CD14-positive monocyte (primary cell): Measurements from ENCODE around the gene CA14. TPM values are rescaled to one million over a fixed set of nuclear protein-coding genes. Genes with fewer than 3 reads are reported as not detected.

Experiments used
- DNase-seq, 3 donors: peaks; one replicate each; pipeline ENCODE4 v3.0.0-alpha.2; 2011 to 2022
- H2AFZ ChIP-seq: 2 replicates; pipeline ENCODE4 v1.6.0; 2012; ENCODE audit warnings: mild to moderate bottlenecking, low read depth, low read length, inconsistent platforms; ENCODE audit not compliant: insufficient read depth, poor library complexity, severe bottlenecking
- H3K27ac ChIP-seq, 2 donors: 1 replicate in 1 of 2; 2 replicates in 1 of 2; pipeline ENCODE4 v1.5.1; 2012 to 2013; ENCODE audit warnings: low read length in 2 of 2, control low read depth in 1 of 2, inconsistent platforms in 1 of 2, low read depth in 1 of 2, mild to moderate bottlenecking in 1 of 2
- H3K27me3 ChIP-seq, 2 donors: one replicate each; pipeline versions ENCODE4 v1.6.0 to v1.6.1; 2011 to 2013; ENCODE audit warnings: low read length in 2 of 2; ENCODE audit not compliant: control insufficient read depth in 2 of 2, insufficient read depth in 2 of 2
- H3K36me3 ChIP-seq, 2 donors: replicated peaks in 1 of 2; 1 replicate in 1 of 2; 2 replicates in 1 of 2; pipeline versions ENCODE4 v1.5.1 to v1.6.1; 2012 to 2013; ENCODE audit warnings: low read length in 2 of 2, control low read depth in 1 of 2, inconsistent platforms in 1 of 2, mild to moderate bottlenecking in 1 of 2; ENCODE audit not compliant: insufficient read depth in 2 of 2, control insufficient read depth in 1 of 2
- H3K4me1 ChIP-seq, 2 donors: 1 replicate in 1 of 2; 2 replicates in 1 of 2; pipeline versions ENCODE4 v1.5.1 to v1.6.1; 2012 to 2013; ENCODE audit warnings: low read length in 2 of 2, control low read depth in 1 of 2, inconsistent platforms in 1 of 2, mild to moderate bottlenecking in 1 of 2, moderate library complexity in 1 of 2; ENCODE audit not compliant: insufficient read depth in 2 of 2, control insufficient read depth in 1 of 2
- H3K4me2 ChIP-seq: replicated peaks from 2 replicates; pipeline ENCODE3; 2012; ENCODE audit warnings: low read length, moderate library complexity, mild to moderate bottlenecking; ENCODE audit not compliant: poor library complexity, severe bottlenecking; ENCODE audit errors: extremely low read depth
- H3K4me3 ChIP-seq, 3 experiments: fragments of 200-600 bp in 1 of 3; sonication (generic) in 1 of 3; replicated peaks in 1 of 3; 1 replicate in 2 of 3; 2 replicates in 1 of 3; pipeline ENCODE4 v1.5.1; 2011 to 2013; ENCODE audit warnings: low read length in 3 of 3, mild to moderate bottlenecking in 3 of 3, control low read depth in 2 of 3, low read depth in 2 of 3, inconsistent platforms in 1 of 3, moderate library complexity in 1 of 3
- H3K79me2 ChIP-seq: 2 replicates; pipeline ENCODE4 v1.6.0; 2012; ENCODE audit warnings: mild to moderate bottlenecking, control low read depth, inconsistent platforms, low read length, moderate library complexity; ENCODE audit not compliant: insufficient read depth
- H3K9ac ChIP-seq: 2 replicates; pipeline ENCODE4 v1.6.0; 2017; ENCODE audit warnings: low read length, mild to moderate bottlenecking; ENCODE audit not compliant: insufficient read depth, poor library complexity, severe bottlenecking
- H3K9me3 ChIP-seq, 2 donors: replicated peaks in 1 of 2; 1 replicate in 1 of 2; 2 replicates in 1 of 2; pipeline versions ENCODE4 v1.5.1 to v1.6.1; 2012 to 2013; ENCODE audit warnings: low read length in 2 of 2, control low read depth in 1 of 2; ENCODE audit not compliant: control insufficient read depth in 1 of 2, insufficient read depth in 1 of 2
- H4K20me1 ChIP-seq: 2 replicates; pipeline ENCODE4 v1.6.0; 2012; ENCODE audit warnings: mild to moderate bottlenecking, low read length, control low read depth, moderate library complexity; ENCODE audit not compliant: insufficient read depth
- H3K27ac Mint-ChIP-seq, 7 donors: one replicate each; pipeline ENCODE4 v1.8.0; 2020; ENCODE audit warnings: mild to moderate bottlenecking in 7 of 7, mixed read lengths in 7 of 7, moderate library complexity in 6 of 7, inconsistent platforms in 2 of 7
- H3K27me3 Mint-ChIP-seq, 3 donors: one replicate each; pipeline ENCODE4 v1.8.0; 2021 to 2022; ENCODE audit warnings: low read depth in 3 of 3, mild to moderate bottlenecking in 3 of 3, mixed read lengths in 3 of 3, moderate library complexity in 3 of 3, inconsistent platforms in 1 of 3
- H3K36me3 Mint-ChIP-seq, 2 donors: one replicate each; pipeline ENCODE4 v1.8.0; 2020; ENCODE audit warnings: mixed read lengths in 2 of 2, inconsistent platforms in 1 of 2, mild to moderate bottlenecking in 1 of 2
- H3K4me1 Mint-ChIP-seq: one replicate; pipeline ENCODE4 v1.8.0; 2020; ENCODE audit warnings: mild to moderate bottlenecking, mixed read lengths
- H3K4me3 Mint-ChIP-seq, 2 donors: one replicate each; pipeline ENCODE4 v1.8.0; 2020; ENCODE audit warnings: mild to moderate bottlenecking in 2 of 2, mixed read lengths in 2 of 2, moderate library complexity in 1 of 2
- H3K9me3 Mint-ChIP-seq, 7 donors: one replicate each; pipeline ENCODE4 v1.8.0; 2020 to 2022; ENCODE audit warnings: mixed read lengths in 7 of 7, mild to moderate bottlenecking in 6 of 7, moderate library complexity in 6 of 7, inconsistent platforms in 2 of 7
- WGBS: methylation state at CpG from one replicate; pipeline ENCODE4 v1.1.5; 2013; ENCODE audit warnings: missing lambda C conversion rate; ENCODE audit not compliant: insufficient coverage; 5-methylcytosine and 5-hydroxymethylcytosine counted together
- intact Hi-C, 2 donors: fragments of 100-400 bp; cut with micrococcal nuclease; formaldehyde crosslinking; loops; one replicate each; pipeline versions ENCODE4 v1.15.0 to v1.15.1; 2023
- polyA plus RNA-seq, 3 donors: library from polyadenylated mRNA; depleted of rRNA in 1 of 3; unstranded in 2 of 3; stranded (reverse) in 1 of 3; fragments of 300-500 nt in 2 of 3; fragments of >200 nt in 1 of 3; fragmentation: Illumina TruSeq in 2 of 3; gene quantifications; 1 replicate in 2 of 3; 2 replicates in 1 of 3; pipeline ENCODE4 v1.2.3, GENCODE V29; 2012 to 2021
- small RNA-seq: library from RNA; depleted of rRNA; stranded (forward); fragments of <200 nt; gene quantifications from one replicate; pipeline ENCODE3, GENCODE V24; 2012; ENCODE audit warnings: low read depth; ENCODE audit not compliant: insufficient read length
- TF ChIP-seq, protein P1 (sequence below): fragments of 200-600 bp; IDR thresholded peaks from one replicate; pipeline ENCODE4 v1.8.0; 2022; ENCODE audit warnings: antibody characterized with exemption, mild to moderate bottlenecking

The CA14 gene
- polyA plus RNA-seq, 3 donors, result not detected

DNA sequence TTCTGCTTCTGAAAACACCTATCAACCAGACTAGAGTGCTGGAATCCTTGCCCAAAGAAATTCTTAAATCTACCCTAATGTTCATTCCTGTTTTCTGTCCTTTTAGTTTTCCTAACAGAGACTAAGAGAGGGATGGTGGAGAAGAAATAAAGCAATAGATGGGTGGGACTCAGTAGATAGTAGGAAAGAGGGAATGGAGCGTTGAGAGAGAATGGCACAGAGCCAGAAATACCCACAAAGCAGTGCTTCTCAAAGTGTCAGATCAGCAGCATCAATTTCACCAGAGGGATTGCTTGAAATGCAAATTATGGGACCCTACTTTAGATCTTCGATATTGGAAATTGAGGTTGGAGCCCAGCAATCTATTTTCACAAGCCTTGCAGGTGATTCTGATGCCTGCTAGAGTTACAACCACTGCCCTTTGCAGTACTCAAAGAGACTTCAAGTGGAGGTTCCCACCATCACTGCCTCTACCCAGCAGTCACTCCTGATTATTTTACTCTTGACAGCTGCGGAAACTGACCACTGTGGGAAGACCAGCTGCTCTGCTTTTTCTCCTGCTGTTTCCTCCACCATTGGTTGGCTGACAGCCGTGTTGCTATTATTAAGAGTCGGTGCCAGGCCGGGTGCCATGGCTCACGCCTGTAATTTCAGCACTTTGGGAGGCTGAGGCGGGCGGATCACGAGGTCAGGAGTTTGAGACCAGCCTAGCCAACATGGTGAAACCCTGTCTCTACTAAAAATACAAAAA is 52.4 kb downstream of the CA14 start:
- TF ChIP-seq, protein P1, sequence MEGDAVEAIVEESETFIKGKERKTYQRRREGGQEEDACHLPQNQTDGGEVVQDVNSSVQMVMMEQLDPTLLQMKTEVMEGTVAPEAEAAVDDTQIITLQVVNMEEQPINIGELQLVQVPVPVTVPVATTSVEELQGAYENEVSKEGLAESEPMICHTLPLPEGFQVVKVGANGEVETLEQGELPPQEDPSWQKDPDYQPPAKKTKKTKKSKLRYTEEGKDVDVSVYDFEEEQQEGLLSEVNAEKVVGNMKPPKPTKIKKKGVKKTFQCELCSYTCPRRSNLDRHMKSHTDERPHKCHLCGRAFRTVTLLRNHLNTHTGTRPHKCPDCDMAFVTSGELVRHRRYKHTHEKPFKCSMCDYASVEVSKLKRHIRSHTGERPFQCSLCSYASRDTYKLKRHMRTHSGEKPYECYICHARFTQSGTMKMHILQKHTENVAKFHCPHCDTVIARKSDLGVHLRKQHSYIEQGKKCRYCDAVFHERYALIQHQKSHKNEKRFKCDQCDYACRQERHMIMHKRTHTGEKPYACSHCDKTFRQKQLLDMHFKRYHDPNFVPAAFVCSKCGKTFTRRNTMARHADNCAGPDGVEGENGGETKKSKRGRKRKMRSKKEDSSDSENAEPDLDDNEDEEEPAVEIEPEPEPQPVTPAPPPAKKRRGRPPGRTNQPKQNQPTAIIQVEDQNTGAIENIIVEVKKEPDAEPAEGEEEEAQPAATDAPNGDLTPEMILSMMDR, result no peak
- Histone ChIP-seq H3K4me3 (no peak overlapping the region), H3K4me1 (no peaks in the 10 kb centered on the region), H3K36me3 (peaks cover 11 to 16% of the 10 kb centered on the region in 2 donors), H3K9me3 (no peaks in the 10 kb centered on the region), H2AFZ (no peak overlapping the region), H3K27me3 (no peaks in the 10 kb centered on the region), H3K9ac (no peak overlapping the region), H4K20me1 (no peaks in the 10 kb centered on the region), H3K27ac (no peak overlapping the region), H3K4me2 (no peak overlapping the region), H3K79me2 (no peaks in the 10 kb centered on the region)
- H3K4me1 Mint-ChIP-seq, result no peaks in the 10 kb centered on the region
- peaks cover 0 to 2% (median 0%) of the 10 kb centered on the region in 3 donors for H3K27me3 Mint-ChIP-seq
- no peak overlapping the region for H3K4me3 Mint-ChIP-seq
- no peak for DNase-seq
- peaks cover 18 to 41% of the 10 kb centered on the region in 2 donors for H3K36me3 Mint-ChIP-seq
- H3K27ac Mint-ChIP-seq, result no peak overlapping the region
- H3K9me3 Mint-ChIP-seq, result no peaks in the 10 kb centered on the region
- 71% methylated on average over 4 of the region's 10 CpGs for WGBS
- intact Hi-C loops, result loop anchor here in 1 of 2 donors (10.0 kb wide), 1 partner anchor 55 kb away; the partner anchor contains the start of gene CA14

DNA sequence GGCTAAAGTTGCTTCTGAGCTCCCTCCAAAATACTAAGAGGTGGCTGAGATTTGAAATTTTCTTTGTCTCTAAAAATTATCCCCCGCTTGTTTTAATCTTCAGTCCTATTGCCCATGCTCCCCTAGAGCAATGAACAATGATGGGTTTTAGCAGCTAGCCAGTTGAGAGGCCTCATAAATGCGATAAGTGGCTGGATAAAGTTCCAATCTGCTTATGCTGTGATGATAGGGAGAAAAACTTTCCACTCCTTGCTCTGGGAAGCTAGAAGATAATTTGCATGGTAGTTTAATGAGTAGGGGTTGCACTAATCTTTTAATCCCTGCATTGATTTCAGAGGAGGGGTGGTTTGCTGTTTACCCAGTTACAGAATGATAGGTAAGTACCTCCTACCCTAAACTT is 54.2 kb downstream of the CA14 start:
- H3K36me3 Mint-ChIP-seq, result peaks cover 14 to 27% of the 10 kb centered on the region in 2 donors
- H3K27ac Mint-ChIP-seq, result no peak overlapping the region
- Histone ChIP-seq H3K27ac (no peak overlapping the region), H3K36me3 (peaks cover 11 to 16% of the 10 kb centered on the region in 2 donors), H3K4me1 (peaks cover 8 to 9% of the 10 kb centered on the region in 2 donors), H3K9ac (no peak overlapping the region), H3K9me3 (no peaks in the 10 kb centered on the region), H3K79me2 (no peaks in the 10 kb centered on the region), H4K20me1 (no peaks in the 10 kb centered on the region), H2AFZ (no peak overlapping the region), H3K4me2 (no peak overlapping the region), H3K27me3 (no peaks in the 10 kb centered on the region), H3K4me3 (no peak overlapping the region)
- no peak overlapping the region for H3K4me3 Mint-ChIP-seq
- TF ChIP-seq, protein P1, result no peak
- H3K9me3 Mint-ChIP-seq, result no peaks in the 10 kb centered on the region
- H3K27me3 Mint-ChIP-seq, result peaks cover 0 to 2% (median 0%) of the 10 kb centered on the region in 3 donors
- peaks cover 7% of the 10 kb centered on the region for H3K4me1 Mint-ChIP-seq
- 100% methylated on average over 1 of the region's 2 CpGs for WGBS
- intact Hi-C loops, result no loop called here
- no peak for DNase-seq

Small RNAs within 50 kb of the gene (small RNA-seq; reads per million reads assigned to genes)
- not detected for gene RN7SL480P
- gene RNU2-17P, result 9.4 reads per million, percentile 73 among the genes with 10 or more reads in this experiment

Other genes starting within 250 kb of the CA14 start
- under 1 TPM in 1 of 3 donors, not detected in 2; 0.03 TPM for gene OTUD7B, start 247.0 kb upstream of the CA14 start, polyA plus RNA-seq
- gene VPS45, start 190.0 kb upstream of the CA14 start, polyA plus RNA-seq, result 10 to 100 TPM; 36.0 to 41.9 (median 36.8) TPM
- gene PLEKHO1, start 107.9 kb upstream of the CA14 start, polyA plus RNA-seq, result 100 to 1,000 TPM in 2 of 3 donors, 10 to 100 TPM in 1; 87.2 to 170 (median 110) TPM
- 10 to 100 TPM in 2 of 3 donors, 1 to 10 TPM in 1; 4.6 to 26.6 (median 20.4) TPM for gene ANP32E, start 21.7 kb upstream of the CA14 start, polyA plus RNA-seq
- 100 to 1,000 TPM in 1 of 3 donors, 10 to 100 TPM in 2; 83.7 to 134 (median 83.9) TPM for gene APH1A, start 11.2 kb downstream of the CA14 start, polyA plus RNA-seq
- gene C1orf54, start 15.0 kb downstream of the CA14 start, polyA plus RNA-seq, result 10 to 100 TPM in 1 of 3 donors, 1 to 10 TPM in 2; 9.2 to 14.5 (median 10.0) TPM
- under 1 TPM in 1 of 3 donors, not detected in 2; 0.61 TPM for gene CIART, start 24.8 kb downstream of the CA14 start, polyA plus RNA-seq
- gene MRPS21, start 36.1 kb downstream of the CA14 start, polyA plus RNA-seq, result 10 to 100 TPM; 42.3 to 53.0 (median 49.6) TPM
- 10 to 100 TPM in 1 of 3 donors, 1 to 10 TPM in 2; 5.9 to 84.7 (median 7.9) TPM for gene PRPF3, start 63.8 kb downstream of the CA14 start, polyA plus RNA-seq
- gene RPRD2, start 106.4 kb downstream of the CA14 start, polyA plus RNA-seq, result 1 to 10 TPM; 5.9 to 9.7 (median 8.2) TPM
- gene TARS2, start 229.6 kb downstream of the CA14 start, polyA plus RNA-seq, result 10 to 100 TPM; 12.0 to 14.7 (median 14.6) TPM